Dermis lymphatic vessel endothelial cell (primary cell): ENCODE measurements around the gene CENPW. TPM values are rescaled to one million over a fixed set of nuclear protein-coding genes. Genes with fewer than 3 reads are reported as not detected.

Experiments used
- total RNA-seq: library from RNA; depleted of rRNA; stranded (reverse); fragments of >200 nt; gene quantifications from 2 replicates; pipeline ENCODE4 v1.2.1, GENCODE V29; 2014

CENPW gene
- 2.4 and 4.2 TPM in 2 replicates for total RNA-seq

DNA sequence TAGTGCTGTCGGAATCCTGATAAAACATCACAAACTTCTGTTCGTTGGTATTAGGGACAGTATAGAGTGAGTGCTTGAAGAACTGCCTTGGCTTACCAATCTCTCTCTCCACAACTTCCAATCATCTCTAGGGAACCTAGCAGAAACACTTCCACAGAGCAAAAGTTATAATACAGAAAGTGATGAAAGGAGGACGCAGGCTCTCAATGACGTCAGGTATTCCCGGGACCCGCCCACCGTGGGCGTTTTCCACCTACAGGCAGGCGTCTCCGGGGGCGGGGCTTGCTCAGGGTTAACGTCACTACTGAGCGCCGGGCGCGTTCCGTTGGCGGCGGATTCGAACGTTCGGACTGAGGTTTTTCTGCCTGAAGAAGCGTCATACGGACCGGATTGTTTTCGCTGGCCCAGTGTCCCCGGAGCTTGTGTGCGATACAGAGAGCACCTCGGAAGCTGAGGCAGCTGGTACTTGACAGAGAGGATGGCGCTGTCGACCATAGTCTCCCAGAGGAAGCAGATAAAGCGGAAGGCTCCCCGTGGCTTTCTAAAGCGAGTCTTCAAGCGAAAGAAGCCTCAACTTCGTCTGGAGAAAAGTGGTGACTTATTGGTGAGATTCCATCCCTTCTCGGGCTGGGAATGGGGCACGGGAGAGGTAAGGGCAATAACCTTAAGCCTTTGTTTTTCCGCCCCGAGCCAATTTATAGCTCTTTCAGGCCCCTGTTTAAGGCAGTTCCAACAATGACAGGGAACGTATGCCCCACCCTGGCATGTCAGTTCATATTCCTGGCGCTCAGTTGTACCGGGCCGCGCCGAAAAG, at the start of gene CENPW:
TSS of gene CENPW (plus strand) at position 320 of the 814 bp plus-strand sequence. CDS start at position 479, 159 bp downstream.

